BJ (cell line): ENCODE results near the gene OSGIN1. TPM values are rescaled to one million over a fixed set of nuclear protein-coding genes. Genes with fewer than 3 reads are reported as not detected.

Experiments used
- CTCF ChIA-PET: fragments of 350-600 bp; formaldehyde crosslinking; extraction: SDS; loops from one replicate; lab custom pipeline; 2021; ENCODE audit warnings: antibody characterized with exemption, inconsistent platforms; lab: Yijun Ruan, JAX
- POLR2A ChIA-PET: fragments of 300-600 bp; sonication (Branson Sonifier 250); formaldehyde crosslinking; extraction: SDS; loops from one replicate; lab custom pipeline; 2021; ENCODE audit warnings: antibody characterized with exemption; lab: Charles Lee
- DNase-seq: peaks from one replicate; pipeline ENCODE4 v3.0.0-alpha.2; 2011; ENCODE audit warnings: low read depth
- H3K27me3 ChIP-seq: 2 replicates; pipeline ENCODE4 v1.6.0; 2011; ENCODE audit warnings: low read length; ENCODE audit not compliant: control insufficient read depth, insufficient read depth
- H3K36me3 ChIP-seq: 2 replicates; pipeline ENCODE4 v1.5.1; 2011; ENCODE audit warnings: low read length; ENCODE audit not compliant: control insufficient read depth, insufficient read depth
- H3K4me3 ChIP-seq: 2 replicates; pipeline ENCODE4 v1.5.1; 2011; ENCODE audit warnings: low read depth, mild to moderate bottlenecking, control low read depth, low read length
- polyA plus RNA-seq: library from polyadenylated mRNA; depleted of rRNA; stranded (reverse); fragments of >200 nt; gene quantifications from 2 replicates; pipeline ENCODE4 v1.2.3, GENCODE V29; 2011
- TF ChIP-seq, protein P1 (sequence below): IDR thresholded peaks from 2 replicates; pipeline ENCODE4 v1.5.1; 2011; ENCODE audit warnings: low read depth, mild to moderate bottlenecking, control low read depth, inconsistent platforms, low read length, moderate library complexity; ENCODE audit not compliant: insufficient read depth

The OSGIN1 gene
- polyA plus RNA-seq, 1 experiment, result 5.1 TPM

DNA sequence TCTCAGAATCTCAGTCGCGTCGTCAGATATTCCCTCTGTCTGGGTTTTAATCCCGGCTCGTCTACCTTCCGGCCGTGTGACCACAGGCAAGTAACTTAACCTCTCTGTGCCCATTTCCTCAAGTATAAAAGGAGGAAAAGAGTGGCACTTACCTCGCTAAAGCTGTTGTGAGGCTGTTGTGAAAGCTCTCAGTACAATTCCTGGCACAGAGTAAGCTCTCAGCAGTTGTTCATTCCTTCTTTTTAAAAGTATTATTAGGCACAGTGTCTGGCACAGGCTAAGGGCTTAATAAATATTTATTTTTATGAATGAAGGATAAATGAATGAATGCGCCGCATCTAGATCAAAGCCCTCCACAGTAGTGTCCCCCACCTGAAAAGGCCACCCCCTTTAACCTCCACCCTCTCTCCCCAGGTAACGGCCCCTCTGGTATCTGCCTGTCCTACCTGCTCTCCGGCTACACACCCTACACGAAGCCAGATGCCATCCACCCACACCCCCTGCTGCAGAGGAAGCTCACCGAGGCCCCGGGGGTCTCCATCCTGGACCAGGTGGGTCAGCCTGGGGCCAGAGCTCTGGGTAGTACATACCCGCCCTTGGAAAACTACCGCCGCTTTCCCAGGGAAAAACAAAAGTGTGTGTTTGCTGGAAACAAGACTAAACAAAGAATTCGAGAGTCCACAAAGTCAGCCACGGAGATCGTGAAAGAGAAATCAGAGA, 6.0 kb downstream of the OSGIN1 start:
- CTCF ChIA-PET, result interaction anchor here (7.4 kb wide), 1 partner anchor 105 kb away, joined by 161 read pairs; no protein-coding TSS in a partner anchor
- Histone ChIP-seq H3K27me3 (no peaks in the 10 kb centered on the region), H3K36me3 (peaks cover 13% of the 10 kb centered on the region), H3K4me3 (no peak overlapping the region)
- TF ChIP-seq, protein P1, sequence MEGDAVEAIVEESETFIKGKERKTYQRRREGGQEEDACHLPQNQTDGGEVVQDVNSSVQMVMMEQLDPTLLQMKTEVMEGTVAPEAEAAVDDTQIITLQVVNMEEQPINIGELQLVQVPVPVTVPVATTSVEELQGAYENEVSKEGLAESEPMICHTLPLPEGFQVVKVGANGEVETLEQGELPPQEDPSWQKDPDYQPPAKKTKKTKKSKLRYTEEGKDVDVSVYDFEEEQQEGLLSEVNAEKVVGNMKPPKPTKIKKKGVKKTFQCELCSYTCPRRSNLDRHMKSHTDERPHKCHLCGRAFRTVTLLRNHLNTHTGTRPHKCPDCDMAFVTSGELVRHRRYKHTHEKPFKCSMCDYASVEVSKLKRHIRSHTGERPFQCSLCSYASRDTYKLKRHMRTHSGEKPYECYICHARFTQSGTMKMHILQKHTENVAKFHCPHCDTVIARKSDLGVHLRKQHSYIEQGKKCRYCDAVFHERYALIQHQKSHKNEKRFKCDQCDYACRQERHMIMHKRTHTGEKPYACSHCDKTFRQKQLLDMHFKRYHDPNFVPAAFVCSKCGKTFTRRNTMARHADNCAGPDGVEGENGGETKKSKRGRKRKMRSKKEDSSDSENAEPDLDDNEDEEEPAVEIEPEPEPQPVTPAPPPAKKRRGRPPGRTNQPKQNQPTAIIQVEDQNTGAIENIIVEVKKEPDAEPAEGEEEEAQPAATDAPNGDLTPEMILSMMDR, result no peak
- DNase-seq, result no peak
- POLR2A ChIA-PET, result interaction anchor here (0.6 to 0.7 kb wide), 2 partner anchors 84 to 1099 kb away, joined by 5 to 7 read pairs; partner anchors contain the start of gene SLC38A8

DNA sequence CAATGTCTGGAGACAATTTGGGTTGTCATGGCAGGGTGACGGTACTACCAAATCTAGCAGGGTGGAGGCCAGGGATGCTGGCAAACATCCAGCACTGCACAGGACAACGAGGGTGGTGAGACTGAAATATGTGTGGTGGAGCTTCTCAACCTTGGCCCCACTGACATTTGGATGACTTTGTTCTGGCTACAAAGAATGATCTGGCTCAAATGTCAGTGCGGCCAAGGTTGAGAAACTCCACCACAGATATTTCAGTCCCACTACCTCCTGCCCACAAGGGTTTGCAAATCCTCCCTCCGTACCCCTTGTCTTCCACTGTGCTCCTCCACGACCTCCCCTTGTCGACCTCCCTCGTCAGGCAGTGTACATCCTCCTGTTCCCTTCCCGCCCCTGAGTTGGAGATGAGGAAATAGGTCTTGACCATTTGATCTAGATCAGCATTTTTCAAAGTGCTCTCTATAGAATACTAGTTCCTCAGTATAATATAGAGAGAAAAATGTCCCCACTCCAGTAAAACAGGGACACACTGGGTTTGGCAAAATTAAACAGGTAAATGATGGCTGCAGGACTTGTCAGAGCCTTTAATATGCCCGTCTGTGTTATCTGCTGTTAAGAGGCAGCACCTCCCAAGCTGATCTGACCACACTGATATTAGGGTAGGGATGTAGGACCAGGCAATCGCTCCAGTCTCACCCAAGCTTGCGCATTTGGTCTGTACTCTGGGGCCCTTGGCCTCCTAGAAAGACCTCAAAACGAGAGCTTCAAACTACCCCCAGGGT, 6.8 kb downstream of the OSGIN1 start:
- H3K27me3 ChIP-seq, result no peaks in the 10 kb centered on the region
- peaks cover 13% of the 10 kb centered on the region for H3K36me3 ChIP-seq
- TF ChIP-seq, protein P1, result no peak
- H3K4me3 ChIP-seq, result no peak overlapping the region
- ChIA-PET CTCF (interaction anchor here (7.4 kb wide), 1 partner anchor 104 kb away, joined by 161 read pairs; no protein-coding TSS in a partner anchor), POLR2A (interaction anchor here (0.7 kb wide), 1 partner anchor 83 kb away, joined by 5 read pairs; the partner anchor contains the start of gene SLC38A8)
- DNase-seq, result no peak

DNA sequence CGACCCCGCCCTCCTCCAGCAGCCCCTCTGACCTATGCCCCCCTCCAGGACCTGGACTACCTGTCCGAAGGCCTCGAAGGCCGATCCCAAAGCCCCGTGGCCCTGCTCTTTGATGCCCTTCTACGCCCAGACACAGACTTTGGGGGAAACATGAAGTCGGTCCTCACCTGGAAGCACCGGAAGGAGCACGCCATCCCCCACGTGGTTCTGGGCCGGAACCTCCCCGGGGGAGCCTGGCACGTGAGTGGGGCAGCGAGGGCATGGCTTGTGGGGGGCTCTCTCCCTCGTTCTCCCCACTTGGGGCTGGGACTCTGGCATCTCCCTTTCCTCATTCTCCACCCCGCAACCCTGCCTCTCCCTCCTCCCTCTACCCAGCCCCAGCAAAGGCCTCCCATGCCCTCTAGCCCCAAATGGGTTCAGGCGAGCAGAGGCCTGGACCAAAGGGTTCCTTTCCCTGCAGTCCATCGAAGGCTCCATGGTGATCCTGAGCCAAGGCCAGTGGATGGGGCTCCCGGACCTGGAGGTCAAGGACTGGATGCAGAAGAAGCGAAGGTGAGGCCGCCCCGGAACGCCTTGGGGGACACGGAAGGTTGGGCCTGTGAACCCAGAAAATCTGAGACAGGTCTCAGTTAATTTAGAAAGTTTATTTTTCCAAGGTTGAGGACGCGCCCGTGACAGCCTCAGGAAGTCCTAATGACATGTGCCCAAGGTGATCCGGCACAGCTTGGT, 7.6 kb downstream of the OSGIN1 start:
- CTCF ChIA-PET, result interaction anchor here (0.9 kb wide), 1 partner anchor 105 kb away, joined by 5 read pairs; no protein-coding TSS in a partner anchor

DNA sequence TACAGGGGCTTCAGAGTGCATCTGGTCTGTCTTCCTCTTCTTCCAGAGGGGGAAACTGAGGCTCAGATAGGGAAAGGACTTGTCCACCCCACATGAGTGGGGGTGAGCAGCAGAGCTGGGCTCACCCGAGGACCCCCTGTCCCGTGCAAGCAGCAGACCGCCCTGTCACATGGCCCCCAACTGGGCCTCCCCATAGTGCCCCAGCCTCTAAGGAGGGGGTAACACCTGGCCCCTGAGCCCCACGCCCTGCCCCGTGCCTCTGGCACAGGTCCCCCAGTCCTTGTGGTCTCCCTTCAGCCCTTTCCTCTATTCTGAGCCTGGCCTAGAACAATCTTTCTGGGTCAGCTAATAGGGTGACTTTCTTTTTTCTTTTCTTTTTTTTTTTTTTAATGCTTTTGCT, 8.6 kb downstream of the OSGIN1 start:
- TF ChIP-seq, protein P1, result no peak
- POLR2A ChIA-PET, result no interaction called here
- H3K4me3 ChIP-seq, result no peak overlapping the region
- DNase-seq, result no peak
- H3K27me3 ChIP-seq, result no peaks in the 10 kb centered on the region
- CTCF ChIA-PET, result interaction anchor here (0.9 to 1.0 kb wide), 2 partner anchors 100 to 104 kb away, joined by 3 to 5 read pairs; no protein-coding TSS in a partner anchor
- peaks cover 13% of the 10 kb centered on the region for H3K36me3 ChIP-seq

More for the DNA sequence above, 7.6 kb downstream of the OSGIN1 start:
- H3K4me3 ChIP-seq, result no peak overlapping the region
- peaks cover 13% of the 10 kb centered on the region for H3K36me3 ChIP-seq
- TF ChIP-seq, protein P1, result no peak
- H3K27me3 ChIP-seq, result no peaks in the 10 kb centered on the region
- DNase-seq, result no peak
- POLR2A ChIA-PET, result no interaction called here
